ENCODE results near the gene ADCY5.
"Not testable (repeated sequence)": the region's sequence is repeated elsewhere in the genome, so short reads cannot be mapped to it uniquely, and the experiment has no call there.

Gene ADCY5

GRCh38 chr3:123448536-123449101 lies at the start of gene ADCY5:
ADCY5 (minus strand) TSS chr3:123449090; CDS start chr3:123448545, 545 bp downstream.
- DNase-seq (ENCODE audit: low spot score): no peak

- no peak for DNase-seq (ENCODE audit: low spot score)
Observed at GRCh38 chr3:123493912-123494311, 45.0 kb upstream of the ADCY5 start.

GRCh38 chr3:123491966-123492587 lies 43.2 kb upstream of the ADCY5 start:
- no peak for DNase-seq (ENCODE audit: low spot score)

- peak; percentile 55 for DNase-seq (ENCODE audit: low spot score)
Observed at GRCh38 chr3:123489400-123490004, 40.6 kb upstream of the ADCY5 start.

- DNase-seq (ENCODE audit: low spot score): no peak
Observed at GRCh38 chr3:123488645-123489347, 39.9 kb upstream of the ADCY5 start.

GRCh38 chr3:123487063-123487462 lies 38.2 kb upstream of the ADCY5 start:
- not testable (repeated sequence) for DNase-seq (ENCODE audit: low spot score)

- DNase-seq (ENCODE audit: low spot score): no peak
Observed at GRCh38 chr3:123486460-123486859, 37.6 kb upstream of the ADCY5 start.

- DNase-seq (ENCODE audit: low spot score): no peak
Observed at GRCh38 chr3:123485551-123485950, 36.7 kb upstream of the ADCY5 start.

GRCh38 chr3:123483146-123483545 lies 34.3 kb upstream of the ADCY5 start:
- no peak for DNase-seq (ENCODE audit: low spot score)

- DNase-seq (ENCODE audit: low spot score): no peak
Observed at GRCh38 chr3:123481722-123482457, 33.0 kb upstream of the ADCY5 start.

GRCh38 chr3:123481071-123481470 lies 32.2 kb upstream of the ADCY5 start:
- no peak for DNase-seq (ENCODE audit: low spot score)

- DNase-seq (ENCODE audit: low spot score): no peak
Observed at GRCh38 chr3:123480428-123480827, 31.5 kb upstream of the ADCY5 start.

GRCh38 chr3:123479891-123480290 lies 31.0 kb upstream of the ADCY5 start:
- DNase-seq (ENCODE audit: low spot score): no peak

GRCh38 chr3:123478314-123478713 lies 29.4 kb upstream of the ADCY5 start:
- no peak for DNase-seq (ENCODE audit: low spot score)

- DNase-seq (ENCODE audit: low spot score): no peak
Observed at GRCh38 chr3:123476967-123477750, 28.3 kb upstream of the ADCY5 start.

GRCh38 chr3:123475786-123476185 lies 26.9 kb upstream of the ADCY5 start:
- no peak for DNase-seq (ENCODE audit: low spot score)

- DNase-seq (ENCODE audit: low spot score): no peak
Observed at GRCh38 chr3:123471106-123471505, 22.2 kb upstream of the ADCY5 start.

- DNase-seq (ENCODE audit: low spot score): no peak
Observed at GRCh38 chr3:123469323-123469995, 20.6 kb upstream of the ADCY5 start.

- no peak for DNase-seq (ENCODE audit: low spot score)
Observed at GRCh38 chr3:123467046-123467445, 18.2 kb upstream of the ADCY5 start.

GRCh38 chr3:123464211-123464610 lies 15.3 kb upstream of the ADCY5 start:
- DNase-seq (ENCODE audit: low spot score): no peak

- no peak for DNase-seq (ENCODE audit: low spot score)
Observed at GRCh38 chr3:123459862-123460261, 11.0 kb upstream of the ADCY5 start.
